Stimulated activated CD8-positive, alpha-beta memory T cell treated with anti-CD3 and anti-CD28 coated beads, Interleukin-2, amount 100 ng/mL, for 48 hours (primary cell): ENCODE results near the gene STXBP1.
A peak's percentile ranks its signal among the peaks of the same experiment; 100 is the strongest.
"Not testable (repeated sequence)": the region's sequence is repeated elsewhere in the genome, so short reads cannot be mapped to it uniquely, and the experiment has no call there.

ENCODE experiments used
- DNase-seq, 2 donors: peaks; one replicate each; pipeline ENCODE4 v3.0.0-alpha.2; 2020; ENCODE audit warnings: low read depth in 2 of 2

The STXBP1 gene

GRCh38 chr9:127577194-127577593 is 34.9 kb upstream of the STXBP1 start:
- not testable (repeated sequence) for DNase-seq

DNA sequence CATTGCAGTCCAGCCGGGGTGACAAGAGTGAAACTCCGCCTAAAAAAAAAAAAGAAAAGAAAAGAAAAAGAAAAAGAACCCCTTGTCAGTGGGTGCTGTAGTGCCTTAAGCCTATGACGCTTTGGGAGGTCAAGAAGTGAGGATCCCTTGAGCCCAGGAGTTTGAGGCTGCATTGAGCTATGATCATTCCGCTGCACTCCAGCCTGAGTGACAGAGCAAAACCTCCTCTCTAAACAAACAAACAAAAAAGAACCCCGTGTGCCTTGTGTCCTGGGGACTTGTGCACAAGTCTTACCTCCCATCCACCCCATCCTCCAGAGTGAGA is 33.5 kb upstream of the STXBP1 start:
- DNase-seq: no peak

- DNase-seq: peak; percentile 73 to 76
Observed at GRCh38 chr9:127578952-127579853, 32.9 kb upstream of the STXBP1 start.

DNA sequence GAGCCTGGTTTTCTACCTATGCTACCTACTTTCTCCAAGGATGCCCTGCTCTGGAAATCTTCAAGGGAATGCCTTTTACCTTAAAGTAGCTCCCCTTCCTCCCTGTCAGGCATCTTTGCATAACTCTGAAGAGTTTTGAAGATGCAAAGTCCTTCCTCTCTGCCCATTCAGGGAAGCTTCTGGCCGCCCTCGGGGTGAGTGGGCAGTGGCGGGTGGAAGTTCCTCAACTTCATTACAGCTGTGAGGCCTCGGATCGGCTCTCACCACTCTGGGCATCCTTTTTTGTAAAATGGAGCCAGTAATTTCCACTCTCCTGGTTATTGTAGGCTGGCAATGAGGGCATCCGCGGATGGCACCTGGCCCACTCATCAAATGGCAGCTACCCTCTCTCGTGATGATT is 31.7 kb upstream of the STXBP1 start:
- no peak for DNase-seq

DNA sequence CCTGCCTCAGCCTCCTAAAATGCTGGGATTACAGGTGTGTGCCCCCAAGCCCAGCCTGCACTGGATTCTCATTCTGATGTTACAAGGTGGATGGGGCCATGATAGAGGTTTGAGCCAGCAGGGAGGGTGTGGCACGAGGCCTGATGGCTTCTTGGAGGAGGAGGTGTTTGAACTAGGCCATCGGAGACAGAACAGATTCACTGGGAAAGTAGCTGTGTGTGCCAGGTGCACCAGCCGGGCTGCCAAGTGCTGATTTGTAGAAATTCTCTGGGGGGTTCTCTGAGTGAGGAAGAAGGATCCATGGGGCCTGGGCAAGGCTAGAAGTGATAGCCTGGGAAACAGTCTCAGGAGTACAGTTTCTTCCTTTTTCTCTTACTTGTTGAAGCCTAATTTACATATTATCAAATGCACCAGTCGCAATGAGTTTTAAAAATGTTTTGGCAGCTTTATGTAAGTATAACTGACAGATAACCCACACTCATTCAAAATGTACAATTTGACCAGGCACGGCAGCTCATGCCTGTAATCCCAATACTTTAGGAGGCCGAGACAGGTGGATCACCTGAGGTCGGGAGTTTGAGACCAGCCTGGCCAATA is 31.1 kb upstream of the STXBP1 start:
- no peak for DNase-seq

DNA sequence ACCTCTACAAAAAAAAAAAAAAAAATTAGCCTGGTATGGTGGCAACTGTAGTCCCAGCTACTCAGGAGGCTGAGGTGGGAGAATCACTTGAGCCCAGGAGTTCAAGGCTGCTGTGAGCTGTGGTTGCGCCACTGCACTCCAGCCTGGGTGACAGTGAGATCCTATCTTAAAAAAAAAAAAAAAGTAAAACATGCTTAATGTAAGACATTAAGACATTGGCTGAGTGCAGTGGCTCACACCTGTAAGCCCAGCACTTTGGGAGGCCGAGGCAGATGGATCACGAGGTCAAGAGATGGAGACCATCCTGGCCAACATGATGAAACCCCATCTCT is 27.6 kb upstream of the STXBP1 start:
- DNase-seq: not testable (repeated sequence)

DNA sequence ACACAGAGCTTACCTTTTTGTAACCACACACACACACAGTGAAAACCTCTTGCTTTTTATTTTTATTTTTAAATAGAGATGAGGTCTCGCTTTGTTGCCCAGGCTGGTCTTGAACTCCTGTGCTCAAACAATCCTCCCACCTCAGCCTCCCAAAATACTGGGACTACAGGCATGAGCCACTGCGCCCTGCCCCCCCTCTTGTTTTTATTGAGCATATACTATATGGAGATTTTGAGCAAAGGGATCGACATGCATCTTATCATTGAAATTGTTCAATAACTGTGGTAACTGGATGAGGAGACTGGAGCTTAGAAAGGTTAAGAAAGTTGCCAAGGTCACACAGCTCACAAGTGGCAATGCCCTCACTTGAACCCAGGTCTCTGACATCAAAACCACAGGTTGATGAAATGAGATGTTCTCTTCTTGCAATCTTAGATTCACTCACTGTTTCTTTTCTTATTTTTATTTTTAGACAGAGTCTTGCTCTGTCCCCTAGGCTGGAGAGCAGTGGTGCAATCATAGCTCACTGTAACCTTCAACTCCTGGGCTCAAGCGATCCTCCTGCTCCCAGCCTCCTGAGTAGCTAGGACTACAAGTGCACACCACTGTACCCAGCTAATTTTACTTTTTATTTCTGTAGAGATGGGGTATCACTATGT is 26.8 kb upstream of the STXBP1 start:
- DNase-seq: no peak

DNA sequence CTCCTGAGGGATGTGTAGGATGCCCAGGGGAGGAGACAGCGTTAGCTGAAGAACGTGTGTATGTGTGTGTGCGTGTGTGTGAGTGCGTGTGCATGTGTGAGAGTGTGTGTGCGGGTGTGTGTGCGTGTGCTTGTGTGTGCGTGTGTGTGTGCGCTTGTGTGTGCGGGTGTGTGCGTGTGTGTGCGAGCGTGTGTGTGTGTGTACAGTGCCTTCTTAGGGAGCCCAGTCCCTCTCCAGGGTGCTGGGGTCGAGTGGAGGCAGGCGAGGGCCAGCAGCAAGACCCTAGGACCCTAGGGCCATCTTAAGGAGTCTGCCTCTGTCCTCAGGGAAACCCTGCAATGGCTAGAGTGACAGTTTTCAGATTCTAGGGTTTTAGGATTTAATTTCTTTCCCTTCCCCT is 26.0 kb upstream of the STXBP1 start:
- DNase-seq: no peak

GRCh38 chr9:127586537-127586936 is 25.5 kb upstream of the STXBP1 start:
- DNase-seq: peak in 1 of 2 donors; percentile 40

DNA sequence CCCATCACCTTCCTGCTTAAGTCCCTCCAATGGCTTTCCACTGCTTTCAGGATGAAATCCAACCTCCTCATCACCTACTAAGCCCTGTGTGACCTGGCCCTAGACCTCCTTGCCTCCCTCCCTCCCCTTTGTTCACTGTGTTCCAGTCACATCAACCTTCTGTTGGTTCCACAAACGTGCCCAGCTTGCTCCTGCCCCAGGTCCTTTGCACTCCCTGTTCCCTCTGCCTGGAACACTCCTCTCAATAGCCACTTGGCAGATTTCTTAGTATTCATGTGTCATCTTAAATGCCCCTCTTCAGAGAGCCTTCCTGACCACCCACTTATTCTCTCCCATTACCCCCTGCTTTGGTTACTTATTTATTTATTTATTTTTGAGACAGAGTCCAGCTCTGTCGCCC is 24.1 kb upstream of the STXBP1 start:
- no peak for DNase-seq

DNA sequence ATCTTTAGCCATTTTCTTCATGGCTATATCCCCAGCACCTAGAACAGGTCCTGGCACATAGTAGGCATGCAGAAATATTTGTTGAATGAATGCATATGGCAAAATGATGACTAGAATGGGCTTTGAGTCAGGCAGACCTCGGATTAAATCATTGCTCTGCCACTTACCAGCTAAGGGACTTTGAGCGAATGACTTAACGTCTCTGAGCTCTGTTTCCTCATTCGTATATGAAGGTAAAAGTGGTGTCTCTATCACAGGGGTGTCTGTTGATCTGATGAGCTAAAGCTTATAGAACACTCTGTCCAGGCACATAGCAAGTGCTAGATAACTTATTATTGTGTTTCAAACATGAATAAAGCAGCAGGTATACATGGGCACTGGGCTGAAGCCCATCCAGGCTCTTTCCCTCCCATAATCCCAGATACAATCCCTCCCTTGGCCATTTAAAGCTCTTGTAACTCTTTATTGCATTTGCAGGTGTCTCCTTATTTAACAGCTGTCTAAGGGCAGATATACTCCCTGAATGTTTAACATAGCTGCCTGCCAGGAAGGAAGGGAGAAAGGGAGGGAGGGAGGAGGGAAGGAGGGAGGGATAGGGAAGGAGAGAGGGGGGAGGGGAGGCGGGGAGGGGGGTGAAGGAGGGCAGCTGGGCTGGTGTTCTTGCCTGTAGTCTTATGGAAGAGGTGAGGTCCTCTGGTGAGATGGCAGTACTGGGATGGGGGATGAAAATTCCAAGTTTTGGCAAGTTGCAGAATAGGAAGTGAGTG is 23.2 kb upstream of the STXBP1 start:
- DNase-seq: no peak

DNA sequence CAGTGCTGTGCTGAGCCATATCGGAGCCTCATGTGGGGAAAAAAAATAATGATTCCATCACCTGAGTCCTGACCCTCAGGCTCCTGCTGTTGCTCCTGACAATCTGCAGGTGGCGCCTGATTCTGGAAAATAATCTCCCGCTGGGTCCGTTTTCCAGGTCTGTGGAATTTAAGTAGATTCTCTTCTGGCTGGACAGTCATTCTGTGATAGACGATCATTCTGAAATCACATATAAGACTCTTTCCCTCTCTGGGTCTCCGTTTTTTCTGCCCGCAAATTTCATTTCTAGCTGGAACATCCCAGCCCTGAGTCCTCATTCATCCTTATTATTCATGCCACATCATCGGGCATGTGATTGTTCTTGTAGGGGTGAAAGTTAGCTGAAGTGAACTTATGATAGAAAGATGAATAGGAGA is 22.1 kb upstream of the STXBP1 start:
- DNase-seq: no peak

DNA sequence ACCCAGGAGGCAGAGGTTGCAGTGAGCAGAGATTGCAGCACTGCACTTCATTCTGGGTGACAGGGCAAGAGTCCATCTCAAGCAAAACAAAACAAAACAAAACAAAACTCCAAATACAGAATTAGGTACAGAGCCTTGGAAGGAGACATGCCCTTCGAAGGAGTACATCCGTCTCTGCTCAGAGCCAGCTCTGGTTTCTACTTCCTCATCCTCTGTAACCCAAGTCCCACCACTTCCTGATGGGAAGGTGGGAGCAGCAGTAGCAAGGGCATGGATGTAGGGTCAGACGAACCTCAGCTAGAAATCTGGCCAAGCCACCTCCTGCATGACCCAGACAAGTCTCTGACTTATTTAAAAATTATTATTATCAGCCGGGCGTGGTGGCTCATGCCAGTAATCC is 16.5 kb upstream of the STXBP1 start:
- no peak for DNase-seq

GRCh38 chr9:127598839-127599549 is 13.1 kb upstream of the STXBP1 start:
- DNase-seq: no peak

- DNase-seq: no peak
Observed at GRCh38 chr9:127599550-127599891, 12.6 kb upstream of the STXBP1 start.

- DNase-seq: no peak
Observed at GRCh38 chr9:127603226-127603625, 8.9 kb upstream of the STXBP1 start.

DNA sequence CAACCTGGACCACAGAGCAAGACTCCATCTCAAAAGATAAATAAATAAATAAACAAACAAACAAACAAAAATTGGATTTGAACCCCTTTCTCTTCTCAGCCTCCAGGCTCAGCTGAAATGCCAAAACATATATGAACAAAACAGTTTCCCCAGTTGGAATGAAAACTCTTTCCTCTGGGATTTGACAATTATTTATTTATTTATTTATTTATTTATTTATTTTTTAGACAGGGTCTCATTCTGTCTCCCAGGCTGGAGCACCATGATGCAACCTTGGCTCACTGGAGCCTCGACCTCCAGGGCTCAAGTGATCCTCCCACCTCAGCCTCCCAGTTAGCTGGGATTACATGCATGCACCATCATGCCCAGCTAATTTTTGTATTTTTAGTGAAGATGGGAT is 6.0 kb upstream of the STXBP1 start:
- DNase-seq: no peak

DNA sequence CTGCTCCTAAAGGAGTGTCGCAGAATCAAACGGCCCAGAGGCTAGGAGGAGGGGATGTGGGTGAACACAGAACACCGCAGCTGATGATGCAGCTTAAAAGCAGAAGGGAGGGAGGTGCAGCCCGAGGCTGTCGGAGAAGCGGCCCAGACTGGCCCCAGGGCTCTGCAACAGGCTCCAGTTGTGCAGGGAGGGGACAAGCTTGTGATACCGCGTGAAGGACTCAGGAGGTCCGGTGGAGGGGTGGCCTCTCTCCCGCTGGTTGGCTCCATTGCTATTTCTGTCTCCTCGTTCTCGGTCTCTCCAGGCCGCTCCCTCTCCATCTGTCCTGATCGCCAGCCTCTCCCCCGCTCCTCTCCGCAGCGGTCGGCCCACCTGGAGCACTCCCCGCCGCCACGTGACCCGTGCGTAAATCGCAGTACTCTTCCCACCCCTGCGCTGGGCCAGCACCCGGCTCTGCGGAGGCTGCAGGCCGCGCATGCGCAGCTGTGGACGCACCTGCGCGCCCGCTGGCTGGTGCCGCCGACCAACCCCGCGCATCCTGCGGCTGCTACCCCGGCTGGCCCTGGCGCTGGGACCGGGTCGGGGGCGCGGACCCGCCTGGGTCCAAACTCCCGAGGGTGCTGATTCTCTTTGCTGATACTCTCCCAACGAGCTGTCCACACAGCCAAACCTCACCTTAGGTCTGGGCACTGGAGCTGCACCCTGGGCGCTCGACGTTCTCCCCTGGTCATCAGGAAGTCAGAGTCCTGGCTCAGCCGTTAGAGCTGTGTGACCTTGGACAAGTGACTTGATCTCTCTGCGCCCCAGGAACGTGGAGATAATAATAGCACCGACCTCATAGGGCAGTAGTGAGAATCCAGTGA is 3.7 kb upstream of the STXBP1 start:
- DNase-seq: peak; percentile 62 to 71

DNA sequence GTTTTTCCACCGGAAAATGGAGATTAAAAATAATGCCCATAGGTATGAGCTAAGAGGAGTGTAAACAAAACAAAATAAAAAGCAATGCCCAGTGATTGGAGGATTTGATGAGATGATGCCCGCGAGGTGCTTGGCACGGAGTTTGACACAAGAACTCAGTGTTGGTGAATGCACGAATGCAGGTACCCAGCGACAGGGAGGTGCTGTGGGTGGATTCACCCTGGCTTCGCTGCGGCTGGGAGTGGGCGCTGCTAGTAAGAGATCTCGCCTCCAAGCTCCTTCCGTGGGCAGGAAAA is 526 bp upstream of the STXBP1 start:
- DNase-seq: no peak

DNA sequence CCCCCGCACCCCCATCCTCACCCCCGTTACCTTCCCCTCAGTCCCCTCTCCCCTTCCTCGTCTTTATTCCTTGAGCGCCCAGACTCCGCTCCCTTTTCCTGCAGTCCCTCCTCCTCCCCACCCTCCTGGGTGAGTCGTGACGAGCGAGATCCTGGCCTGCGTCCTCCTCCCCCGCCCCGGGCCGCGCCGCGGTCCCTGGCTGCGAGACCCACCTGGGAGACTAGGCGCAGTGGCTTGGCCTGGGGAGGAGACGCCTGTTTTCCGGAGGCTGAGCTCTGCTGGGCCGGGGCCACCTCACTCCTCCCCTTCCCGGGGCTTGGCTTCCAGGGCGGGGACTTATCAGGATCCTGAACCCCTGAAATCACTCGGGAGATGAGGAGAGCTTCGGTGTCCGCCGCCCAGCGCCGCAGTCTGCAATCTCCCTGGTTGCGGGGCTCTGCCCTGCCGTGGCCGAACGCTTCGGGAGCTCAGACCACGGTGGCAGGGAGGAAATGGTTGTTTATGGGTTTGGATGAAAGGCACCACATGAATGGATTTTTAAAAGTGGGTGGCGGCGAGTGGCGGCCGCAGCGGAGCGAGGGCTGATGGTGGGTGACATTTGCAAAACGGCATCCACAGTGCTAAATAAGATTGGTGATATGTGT is 984 bp downstream of the STXBP1 start:
- DNase-seq: peak; percentile 18 to 35

- no peak for DNase-seq
Observed at GRCh38 chr9:127613583-127613954, 1.5 kb downstream of the STXBP1 start.
